SIG-M5 (cell line): ENCODE data around the gene PNMA8C.
"Not testable (repeated sequence)": the region's sequence is repeated elsewhere in the genome, so short reads cannot be mapped to it uniquely, and the experiment has no call there.

Experiments used
- DNase-seq: peaks from one replicate; lab custom pipeline; 2025; lab: John Stamatoyannopoulos, UW

Gene PNMA8C

DNA sequence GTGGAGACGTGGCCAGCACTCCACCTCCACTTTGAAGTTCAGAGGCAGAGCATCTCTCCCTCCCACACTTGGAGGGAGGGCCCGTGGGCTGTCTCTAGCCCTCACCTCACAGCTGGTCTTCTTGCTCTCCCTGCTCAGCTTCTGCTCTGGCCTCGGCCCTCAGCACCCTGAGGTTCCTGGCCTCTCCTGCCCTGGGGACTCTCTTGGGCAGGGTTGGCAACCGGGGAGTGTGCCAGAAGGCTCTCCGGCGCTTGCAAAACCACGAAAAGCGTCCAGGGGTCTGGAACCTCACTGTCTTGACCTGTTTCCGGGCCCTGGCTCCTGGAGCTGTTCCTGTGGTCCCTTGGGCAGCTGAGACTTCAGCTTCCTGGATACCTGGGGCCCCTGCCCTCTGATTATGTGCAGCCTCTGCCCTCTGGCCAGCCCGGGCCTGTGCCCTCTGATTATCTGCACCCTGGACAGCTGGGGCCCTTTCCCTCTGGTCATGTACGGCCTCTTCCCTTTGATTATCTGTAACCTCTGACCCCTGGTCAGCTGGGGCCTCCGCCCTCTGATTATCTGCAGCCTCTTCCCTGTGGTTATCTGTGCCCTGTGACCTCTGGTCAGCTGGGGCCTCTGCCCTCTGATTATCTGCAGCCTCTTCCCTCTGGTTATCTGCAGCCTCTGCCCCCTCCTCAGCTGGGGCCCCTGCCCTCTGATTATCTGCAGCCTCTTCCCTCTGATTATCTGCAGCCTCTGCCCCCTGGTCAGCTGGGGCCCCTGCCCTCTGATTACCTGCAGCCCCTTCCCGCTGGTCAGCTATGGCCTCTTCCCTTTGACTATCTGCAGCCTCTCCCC is 17.4 kb downstream of the PNMA8C start:
- DNase-seq, result no peak

DNA sequence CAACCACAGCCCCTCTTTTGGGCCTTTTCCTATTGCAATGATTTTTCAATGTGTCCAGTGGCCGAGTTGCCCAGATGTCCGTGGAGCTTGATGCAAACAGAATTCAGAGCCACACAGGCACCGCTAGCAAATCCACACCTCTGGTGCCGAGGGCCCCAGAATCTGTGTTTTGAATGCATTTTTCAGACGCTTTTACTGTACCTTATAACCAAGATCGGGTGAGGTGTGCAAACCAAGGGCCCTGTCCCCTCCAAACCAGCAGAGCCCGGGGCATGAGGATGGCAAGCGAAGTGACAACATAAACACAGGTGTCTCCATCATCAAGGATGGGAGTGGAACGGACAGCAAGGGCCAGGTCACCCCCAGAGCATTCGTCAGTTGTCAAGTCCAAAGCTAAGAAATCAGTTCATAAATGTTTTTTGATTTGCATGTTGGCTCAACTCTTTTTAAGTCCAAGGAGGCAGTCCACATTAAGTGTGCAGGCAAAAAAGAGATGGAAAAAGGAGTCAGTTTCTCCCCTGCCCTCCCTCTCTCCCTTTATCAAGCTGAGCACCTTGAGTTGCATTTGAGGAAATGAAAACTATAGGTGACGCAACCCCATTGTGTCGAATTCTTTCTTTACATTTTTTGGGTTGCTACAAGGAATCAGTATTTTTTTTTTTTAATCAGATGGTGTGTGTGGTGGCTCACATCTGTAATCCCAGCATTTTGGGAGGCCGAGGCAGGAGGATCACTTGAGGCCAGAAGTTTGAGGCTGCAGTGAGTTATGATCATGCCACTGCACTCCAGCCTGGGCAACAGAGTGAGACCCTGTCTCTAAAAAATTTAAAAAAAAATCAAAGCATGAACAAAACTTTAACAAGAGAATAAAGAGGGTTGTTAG is 18.3 kb downstream of the PNMA8C start:
- DNase-seq, result no peak

DNA sequence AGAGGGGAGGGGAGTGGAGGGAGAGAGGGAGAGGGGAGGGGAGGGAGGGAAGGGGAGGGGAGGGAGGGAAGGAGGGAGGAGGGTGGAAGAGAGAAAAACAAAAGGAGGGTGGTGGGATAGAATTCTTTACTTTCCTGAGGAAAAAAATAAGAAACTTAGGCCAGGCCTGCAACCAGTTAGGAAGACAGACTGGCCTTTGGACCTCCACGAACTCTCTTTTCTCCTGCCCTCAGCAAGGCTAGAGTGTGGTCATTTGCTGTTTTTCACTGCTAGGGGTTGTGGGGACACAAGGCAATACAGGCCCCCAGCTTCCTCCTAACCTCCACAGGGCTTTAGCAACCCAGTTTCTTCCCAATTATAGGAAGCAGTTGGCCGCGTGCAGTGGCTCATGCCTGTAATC is 19.5 kb downstream of the PNMA8C start:
- DNase-seq, result no peak

DNA sequence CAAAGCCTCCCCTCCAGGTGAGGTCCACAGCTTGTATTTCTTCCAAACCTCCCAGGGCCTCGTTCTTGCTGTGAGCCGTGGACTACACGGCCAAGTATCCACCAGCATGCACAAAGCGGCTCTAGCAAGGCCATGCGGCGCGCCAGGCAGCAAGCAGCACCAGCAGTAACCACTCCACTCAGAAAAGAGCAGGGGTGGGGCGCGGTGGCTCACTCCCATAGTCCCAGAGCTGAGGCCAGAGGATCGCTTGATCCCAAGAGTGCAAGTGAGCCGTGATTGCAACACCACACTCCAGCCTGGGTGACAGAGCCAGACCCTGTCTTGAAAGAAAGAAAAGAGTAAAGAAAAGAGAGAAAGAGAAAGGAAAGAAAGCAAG is 20.1 kb downstream of the PNMA8C start:
- DNase-seq, result no peak

DNA sequence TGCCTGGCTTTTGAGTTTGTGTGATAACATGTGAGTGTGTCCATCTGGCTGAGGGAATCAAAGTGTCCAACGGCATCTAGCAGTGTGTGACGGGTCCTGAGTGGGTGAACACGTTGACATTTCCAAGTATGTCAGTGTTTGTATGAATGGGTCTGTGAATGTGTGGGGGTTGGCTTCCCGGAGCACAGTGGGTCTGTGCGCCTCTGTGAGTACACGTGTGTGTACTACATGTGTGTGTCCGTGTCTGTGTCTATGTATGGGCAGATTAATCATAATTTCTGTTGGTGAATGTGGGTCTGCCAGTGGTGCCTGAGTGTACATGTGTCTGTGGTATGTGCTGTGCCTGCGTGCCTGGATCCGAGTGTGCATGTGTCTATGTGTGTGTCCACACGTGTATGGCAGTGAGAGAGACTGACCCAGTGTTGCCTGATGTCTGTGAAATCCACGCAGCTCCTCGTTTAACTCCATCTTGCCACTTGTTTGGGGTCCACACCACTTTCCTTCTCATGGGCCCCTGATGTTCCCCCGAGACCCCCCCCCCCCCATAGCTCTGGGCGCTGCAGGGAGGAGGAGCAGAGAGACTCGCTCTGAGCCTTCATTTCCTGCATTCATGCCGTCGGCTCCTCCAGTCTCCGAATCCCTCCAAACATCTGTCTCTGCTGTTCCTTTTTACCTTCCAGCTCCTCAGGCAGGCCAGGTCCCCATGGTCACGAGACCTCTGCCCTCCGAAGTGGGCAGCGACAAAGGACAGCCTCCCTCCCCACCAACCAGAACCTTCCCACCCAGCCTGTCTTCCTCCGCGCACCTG is 20.7 kb downstream of the PNMA8C start:
- DNase-seq, result no peak

DNA sequence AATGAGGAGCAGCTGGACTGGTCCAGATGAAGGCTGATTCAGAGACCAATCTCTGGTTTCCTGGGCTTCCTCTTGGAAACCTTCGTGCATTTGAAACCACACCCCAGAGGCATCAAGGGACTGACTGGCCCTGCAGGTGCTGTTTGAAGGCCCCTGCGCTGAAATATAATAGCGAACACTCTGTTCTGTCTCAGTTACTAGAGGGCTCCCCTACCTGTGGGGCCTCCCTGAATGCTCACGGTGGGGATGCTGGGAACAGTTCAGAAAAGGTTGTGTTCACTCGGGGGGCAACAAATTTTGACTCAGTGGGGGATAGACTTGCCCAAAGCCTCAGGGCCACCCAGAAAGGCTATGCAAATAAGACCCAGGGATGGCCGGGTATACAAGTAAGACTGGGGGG is 21.8 kb downstream of the PNMA8C start:
- no peak for DNase-seq

DNA sequence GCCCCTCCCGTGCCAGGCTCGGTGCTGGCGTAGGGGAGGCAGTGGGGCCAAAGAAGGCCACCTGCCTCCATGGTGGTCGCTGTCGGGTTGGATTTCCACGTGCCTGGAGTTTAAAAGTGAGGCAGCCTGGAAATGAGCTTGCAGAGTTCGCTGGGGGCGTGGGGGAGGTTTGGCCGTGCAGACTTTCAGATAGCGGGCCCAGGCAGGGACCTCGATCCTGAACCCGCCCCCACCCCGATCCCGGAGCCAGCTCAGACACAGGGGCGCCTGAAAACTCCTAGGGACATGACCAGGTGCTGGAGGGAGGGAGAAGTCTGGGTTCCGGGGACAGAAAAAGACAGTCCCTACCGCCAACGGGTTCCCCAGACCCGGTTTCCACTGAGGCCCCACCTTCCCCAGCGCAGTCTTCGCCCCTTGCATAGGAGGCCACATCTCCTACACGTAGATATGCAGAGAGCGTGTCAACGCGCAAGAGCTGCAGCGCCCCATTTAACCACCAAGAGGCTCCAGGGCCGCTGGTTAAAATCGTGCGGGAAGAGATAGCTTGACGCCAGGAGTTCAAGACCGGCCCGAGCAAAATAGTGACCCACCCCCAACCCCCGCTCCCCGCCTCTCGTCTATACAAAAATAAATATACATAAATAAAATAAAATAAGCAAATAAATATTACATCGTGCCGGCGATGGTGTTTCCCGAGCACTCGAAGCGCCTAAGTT is 23.8 kb downstream of the PNMA8C start:
- DNase-seq, result no peak

DNA sequence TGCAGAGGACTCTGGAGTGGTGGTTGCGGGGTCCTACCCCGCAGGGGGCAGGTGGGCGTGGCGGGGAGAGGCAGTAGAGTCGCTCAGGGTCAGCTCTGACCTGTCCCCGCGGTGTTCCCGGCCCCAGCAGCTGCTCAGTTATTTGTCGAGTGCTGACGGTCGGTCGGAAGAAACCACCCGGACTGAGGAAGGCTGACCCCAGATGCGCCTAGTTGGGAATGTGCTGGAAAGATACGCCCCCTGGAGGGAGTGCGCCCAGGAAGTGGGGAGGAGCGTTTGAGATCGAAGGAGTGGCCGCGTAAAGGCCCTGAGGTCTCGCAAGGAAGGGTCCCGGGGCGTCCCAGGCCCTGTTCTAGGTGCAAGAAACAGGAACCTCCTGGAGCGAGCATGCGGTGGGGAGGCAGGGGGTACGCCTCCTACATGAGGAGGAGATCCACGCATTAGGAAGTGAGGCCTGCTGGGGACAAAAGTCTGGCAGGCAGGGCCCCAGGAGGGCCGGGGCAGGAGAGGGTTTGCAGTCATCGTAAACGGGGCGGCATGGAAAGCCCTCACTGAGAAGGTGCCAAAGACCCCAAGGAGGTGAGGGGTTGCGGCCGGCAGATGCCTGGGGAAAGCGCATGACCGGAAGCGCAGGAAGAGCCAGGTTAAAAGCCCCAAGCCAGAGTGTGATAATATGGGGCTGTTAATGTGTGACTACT is 24.5 kb downstream of the PNMA8C start:
- no peak for DNase-seq

DNA sequence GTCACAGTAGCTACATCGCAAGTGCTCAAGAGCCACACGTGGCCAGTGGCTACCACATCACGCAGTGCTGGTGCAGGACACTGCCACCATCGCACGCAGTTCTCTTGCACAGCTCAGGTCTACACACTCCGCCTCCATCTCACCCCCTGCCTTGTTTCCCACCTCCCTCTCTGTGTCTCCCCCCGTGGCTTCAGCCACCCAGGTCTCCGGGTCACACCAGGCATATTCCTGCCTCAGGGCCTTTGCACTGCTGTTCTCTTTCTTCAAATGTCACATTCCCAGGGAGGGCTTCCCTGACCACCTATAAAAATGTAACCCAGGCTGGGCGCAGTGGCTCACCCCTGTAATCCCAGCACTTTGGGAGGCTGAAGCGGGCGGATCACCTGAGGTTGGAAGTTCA is 26.0 kb downstream of the PNMA8C start:
- DNase-seq, result no peak

DNA sequence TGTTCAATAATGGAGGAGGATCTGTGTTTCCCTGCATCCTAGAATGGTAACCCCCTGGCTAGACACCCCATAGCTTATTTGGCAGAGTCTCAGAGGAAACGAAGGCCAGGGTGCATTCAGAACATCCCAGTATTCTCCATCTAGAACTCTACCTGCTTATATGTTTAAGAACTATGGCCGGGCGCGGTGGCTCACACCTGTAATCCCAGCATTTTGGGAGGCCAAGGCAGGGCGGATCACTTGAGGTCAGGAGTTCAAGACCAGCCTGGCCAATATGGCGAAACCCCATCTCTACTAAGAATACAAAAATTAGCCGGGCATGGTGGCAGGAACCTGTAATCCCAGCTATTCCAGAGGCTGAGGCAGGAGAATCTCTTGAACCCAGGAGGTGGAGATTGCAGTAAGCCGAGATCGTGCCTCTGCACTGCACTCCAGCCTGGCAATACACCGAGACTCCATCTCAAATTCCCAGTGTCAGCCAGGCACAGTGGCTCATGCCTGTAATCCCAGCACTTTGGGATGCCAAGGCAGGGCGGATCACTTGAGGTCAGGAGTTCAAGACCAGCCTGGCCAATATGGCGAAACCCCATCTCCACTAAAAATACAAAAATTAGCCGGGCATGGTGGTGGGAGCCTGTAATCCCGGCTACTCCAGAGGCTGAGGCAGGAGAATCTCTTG is 30.8 kb downstream of the PNMA8C start:
- not testable (repeated sequence) for DNase-seq

DNA sequence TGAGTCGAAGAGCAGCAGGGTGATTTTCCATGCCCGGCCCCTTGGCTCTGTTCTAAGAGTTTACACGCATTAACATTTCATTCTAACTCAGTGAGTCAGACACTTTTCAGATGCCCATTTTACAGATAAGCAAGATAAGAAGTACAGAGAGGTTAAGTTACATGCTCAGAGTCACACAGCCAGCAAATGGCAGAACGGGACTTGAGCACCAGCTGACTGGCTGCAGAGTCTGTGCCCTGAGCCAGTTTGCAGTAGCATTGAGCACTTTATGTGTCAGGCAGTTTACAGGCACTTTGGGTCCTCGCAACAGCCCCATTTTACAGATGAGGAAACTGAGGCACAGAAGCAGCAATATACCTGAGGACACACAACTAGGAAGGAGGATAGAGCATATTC is 34.3 kb downstream of the PNMA8C start:
- no peak for DNase-seq

DNA sequence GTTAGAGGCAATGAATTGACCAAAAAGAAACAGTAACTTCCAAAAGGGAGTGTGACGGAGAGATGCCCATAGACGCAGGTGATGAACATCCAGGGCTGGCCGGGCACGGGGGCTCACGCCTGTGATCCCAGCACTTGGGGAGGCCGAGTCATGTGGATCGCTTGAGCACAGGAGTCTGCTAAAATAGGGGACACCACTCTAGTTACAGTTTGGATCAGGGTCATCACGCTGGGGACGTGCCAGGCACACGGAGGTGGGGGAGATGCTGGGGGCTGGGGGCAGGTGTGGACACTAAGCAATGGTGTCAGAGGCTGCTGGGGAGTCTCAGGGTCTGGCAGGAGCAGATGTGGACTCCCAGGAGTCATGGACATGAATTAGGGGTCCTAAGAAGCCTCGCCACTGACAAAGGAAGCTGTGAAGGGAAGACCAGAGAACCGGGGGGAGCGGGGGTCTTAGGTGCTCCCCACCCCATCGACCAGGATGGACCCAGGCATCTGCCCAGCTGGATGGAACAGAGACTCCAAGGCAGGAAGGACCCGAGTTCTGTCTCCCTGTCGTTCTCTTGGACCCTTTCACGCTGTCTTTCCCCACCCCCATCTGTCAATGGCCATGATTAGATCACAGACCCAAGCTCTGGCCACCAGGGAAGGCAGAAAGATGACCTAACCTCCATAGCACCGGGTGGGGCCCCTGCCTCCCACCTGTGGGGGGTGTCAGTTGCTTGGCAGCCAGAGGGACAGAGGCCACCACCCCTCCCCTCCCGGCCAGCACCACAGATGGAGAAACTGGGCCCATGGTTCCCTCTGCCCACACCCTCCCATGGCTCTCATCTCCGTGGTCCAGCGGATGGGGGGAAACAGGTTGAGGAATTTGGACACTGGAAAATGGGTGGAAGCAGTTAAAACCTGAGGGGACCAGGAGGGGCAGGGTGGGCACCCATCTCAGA is 35.0 kb downstream of the PNMA8C start:
- DNase-seq, result no peak

DNA sequence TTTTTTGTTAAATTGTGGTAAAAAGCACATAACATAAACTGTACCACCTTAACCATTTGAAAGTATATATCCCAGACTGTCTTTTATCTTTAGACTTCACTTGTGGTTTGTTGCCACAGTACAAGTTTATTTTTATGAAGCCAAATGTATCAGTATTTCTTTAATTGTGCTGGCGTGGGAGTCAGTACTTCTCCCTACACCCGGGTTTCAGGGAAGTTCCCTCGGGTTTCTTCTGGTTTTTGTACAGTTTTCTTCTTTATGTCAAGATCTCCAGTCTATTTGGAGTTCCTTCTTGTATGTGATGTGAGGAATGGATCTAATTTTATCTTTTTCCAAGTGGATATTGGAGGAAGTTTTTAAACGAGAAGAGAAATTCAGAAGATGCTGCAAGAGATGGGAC is 35.9 kb downstream of the PNMA8C start:
- no peak for DNase-seq

DNA sequence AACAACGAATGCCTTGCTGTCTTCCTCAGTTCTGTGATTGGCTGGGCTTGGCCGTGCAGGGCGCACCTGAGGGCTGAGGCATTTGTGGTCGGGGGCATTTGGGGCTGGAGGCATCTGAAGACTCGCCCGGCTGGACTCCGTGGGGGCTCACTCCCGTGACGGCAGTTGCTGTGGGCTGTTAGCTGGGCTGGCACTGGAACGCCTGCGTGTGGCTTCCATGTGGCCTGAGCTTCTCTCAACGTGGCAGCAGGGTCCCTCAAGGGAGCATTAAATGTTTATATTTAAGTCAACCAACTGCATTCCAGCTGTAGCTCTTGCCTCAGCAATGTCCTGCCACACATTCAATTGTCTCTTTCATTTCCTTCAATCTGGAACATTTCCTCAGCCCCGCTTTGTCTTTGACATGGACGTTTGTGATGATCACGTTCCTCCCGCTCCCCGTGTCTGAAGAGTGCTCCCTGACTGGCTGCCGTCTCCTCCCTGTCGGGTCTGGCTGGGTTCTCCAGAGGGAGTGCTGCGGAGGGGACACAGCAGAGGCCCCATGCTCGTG is 36.4 kb downstream of the PNMA8C start:
- no peak for DNase-seq

DNA sequence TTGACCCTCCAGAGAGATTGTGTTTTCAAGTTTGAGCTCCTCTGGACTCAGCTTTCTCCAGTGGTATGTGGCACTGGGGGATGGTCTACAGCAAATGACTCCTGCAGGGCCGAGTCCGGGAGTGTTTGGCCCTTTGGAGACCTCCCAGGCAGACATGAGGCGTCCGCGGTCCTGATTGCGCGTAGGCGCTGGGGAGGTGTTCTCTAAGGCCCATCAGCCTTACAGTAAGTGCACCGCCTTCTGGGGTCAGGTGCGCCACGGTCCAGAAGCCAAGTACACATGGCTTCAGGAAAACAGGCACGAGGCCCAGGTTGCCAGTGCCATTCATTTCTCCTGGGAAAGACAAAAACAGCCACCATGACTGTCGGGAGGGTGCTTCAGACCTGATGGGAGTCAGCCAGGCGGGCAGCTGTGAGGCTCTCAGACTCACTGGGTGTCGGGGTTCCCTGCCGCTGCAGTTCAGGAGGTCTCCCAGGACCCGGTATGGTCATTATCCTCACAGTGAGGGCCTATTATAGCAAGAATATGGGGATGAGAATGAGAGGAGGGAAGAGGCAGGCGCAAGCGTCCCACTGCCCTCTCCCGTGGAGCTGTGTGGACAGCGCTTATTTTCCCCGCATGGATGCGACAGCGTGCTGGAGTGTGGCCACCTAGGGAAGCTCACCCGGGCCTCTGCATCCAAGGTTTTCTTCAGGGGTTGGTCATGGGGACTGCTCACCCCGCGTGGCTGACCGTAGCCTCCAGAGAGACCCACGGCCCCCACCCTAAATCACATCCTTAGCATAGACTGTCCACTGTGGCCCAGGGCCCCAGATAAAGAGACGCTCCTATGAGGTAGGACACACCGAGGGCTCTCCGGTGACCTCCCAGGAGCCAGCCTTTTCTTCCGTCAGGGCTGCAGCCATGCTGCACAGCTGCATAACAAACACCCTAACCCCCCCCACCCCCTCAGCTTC is 37.2 kb downstream of the PNMA8C start:
- no peak for DNase-seq

DNA sequence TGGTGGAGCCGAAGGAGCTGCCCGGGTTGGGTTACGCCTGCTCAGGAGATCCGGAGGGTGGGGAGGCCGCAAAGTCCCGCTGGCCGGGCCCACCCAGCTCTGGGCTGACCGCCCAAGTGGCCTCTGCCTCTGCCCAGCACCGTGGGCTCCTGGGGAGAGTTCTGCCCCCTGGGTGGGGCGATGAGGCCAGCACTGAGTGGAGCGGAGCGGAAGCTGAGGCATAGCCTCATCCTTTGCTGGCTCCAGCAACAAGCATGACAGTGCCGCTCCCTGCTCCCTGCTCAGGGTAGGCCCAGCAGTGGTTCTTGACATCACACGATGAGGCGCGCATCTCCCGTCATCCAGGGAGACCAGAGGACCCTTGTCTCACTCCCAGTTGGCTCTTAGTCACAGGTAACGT is 37.9 kb downstream of the PNMA8C start:
- no peak for DNase-seq

DNA sequence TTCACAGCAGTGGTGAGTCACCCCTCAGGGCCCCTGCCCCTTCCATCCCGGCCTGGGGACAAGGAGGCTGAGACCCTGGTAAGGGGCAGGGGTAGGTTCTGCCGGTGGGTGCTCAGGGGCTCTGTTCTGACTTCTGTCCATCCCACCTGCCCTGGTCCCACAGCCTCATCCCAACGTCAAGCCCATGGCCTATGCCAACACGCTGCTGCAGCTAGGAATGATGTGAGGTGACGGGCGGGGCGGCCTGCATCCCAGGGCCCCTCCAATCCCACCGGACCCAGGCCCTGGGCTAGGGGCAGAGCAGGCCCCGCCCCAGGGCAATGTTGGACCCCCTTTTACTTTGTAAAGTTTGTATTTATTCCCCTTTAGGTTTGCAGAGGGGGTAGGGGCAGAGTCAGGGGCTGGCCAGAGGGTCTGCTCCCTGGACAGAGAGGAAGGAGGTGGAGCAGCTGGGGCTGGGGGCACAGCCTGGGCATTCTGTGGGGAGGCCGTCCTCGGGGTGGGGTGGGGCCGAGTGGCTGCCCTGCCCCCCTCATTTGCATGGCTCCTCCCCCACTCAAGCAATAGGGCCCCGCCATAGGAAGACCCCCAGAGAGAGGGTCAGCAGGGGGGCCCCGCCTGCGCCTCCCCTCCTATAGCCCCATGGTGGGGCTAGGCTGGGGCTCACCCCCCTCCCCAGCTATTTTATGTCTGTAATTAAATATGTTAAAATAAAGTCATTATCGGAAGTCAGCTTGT is 38.4 kb downstream of the PNMA8C start:
- DNase-seq, result no peak
